Stimulated activated CD4-positive, alpha-beta T cell treated with anti-CD3 and anti-CD28 coated beads, Interleukin-4, amount 100 ng/mL, for 24 hours (primary cell): ENCODE measurements around the gene EMC10.

ENCODE experiments used
- DNase-seq: peaks from one replicate; pipeline ENCODE4 v3.0.0-alpha.2; 2020

EMC10 gene

DNA sequence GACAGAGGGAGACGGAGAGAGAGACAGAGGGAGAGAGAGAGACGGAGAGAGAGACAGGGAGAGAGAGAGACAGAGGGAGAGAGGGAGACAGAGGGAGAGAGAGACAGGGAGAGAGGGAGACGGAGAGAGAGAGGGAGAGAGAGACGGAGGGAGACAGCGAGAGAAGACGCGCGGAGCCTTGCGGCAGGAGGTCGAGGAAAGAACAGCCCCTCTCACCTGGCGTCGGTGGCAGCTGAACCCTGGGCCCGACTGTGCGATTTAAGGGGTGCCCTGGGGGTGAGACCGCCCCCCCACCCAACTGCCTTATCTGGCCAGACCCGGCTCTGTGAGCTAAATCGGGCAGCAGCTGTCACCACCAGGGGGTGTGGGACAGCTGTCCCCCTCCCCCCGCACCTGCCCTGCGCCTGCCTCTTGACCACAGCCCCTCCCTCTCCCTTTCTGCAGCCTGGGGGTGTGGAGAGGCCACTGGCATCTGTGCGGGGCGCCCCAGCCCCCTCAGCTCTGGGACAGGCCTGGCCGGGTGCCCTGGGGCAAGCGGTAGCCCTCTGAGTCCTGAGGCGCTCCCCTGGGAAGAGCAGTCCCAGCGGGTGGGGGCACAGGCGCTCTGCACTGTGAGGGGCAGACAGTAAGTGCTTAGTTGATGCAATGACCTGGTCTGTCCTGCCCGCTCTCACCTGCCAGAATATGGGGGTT lies 23.9 kb downstream of the EMC10 start:
- DNase-seq = no peak

DNA sequence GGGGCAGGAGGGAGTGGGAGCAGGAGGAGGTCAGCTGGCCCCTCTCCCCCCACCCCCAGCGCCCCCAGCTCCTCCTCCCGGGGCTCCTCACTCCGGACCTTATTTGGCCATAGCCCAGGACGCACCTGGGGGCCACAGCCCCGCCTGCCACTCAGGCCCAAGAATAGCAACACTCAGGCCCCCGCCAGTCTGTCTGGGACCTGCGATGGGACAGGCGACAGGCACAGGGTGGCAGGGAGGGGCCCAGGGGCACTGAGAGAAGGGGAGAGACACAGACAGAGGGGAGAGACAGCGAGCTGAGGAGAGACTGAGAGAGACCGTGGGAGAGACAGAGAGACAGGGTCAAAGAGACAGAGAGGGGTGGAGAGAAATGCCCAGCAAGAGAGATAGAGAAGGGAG lies 24.4 kb downstream of the EMC10 start:
- no peak for DNase-seq

GRCh38 chr19:50501186-50501567 lies 24.9 kb downstream of the EMC10 start:
- no peak for DNase-seq

DNA sequence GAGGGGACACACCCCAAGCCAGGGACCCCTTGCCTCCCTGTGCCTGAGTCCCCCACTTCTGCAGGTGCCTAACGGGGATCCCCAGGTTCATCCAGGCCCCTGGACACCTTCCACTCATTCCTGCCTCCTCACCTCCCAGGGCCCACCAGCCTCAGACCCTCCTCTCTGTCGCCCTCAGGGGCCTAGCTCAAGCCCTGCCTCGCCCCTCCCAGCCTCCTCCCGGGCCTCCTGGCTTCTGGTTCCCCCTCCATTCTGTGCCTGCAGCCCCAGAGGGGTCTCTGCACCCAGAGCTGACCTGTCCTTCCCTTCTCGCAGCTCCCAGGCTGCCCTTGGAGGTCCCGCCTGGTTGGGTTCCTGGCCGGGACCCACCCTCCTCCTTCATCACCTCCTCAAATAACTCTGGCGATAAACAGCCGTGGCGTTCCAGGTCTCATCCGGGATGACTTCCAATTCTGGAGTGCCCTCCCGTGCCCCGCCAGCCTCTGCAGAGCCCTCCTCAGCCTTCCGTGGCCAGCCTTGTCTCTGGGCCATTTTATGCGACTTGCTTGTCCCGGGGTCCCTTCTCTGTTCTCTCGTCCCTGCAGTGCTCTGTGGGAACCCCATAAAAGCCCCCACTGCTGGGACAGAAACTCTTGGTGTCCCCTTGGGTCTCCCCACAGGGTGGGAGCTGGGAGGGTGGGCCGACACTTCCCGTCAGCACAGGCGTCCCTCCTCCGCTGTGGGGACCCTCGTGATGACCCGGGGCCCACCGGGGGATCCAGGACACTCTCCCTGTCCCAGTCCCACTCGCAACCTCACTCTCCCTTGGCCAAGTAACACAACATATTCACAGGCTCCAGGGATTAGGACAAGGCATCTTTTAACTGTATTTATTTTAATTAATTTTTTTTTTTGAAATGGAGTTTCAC lies 25.5 kb downstream of the EMC10 start:
- no peak for DNase-seq

- no peak for DNase-seq
Measured at GRCh38 chr19:50505856-50506611, 29.7 kb downstream of the EMC10 start.

- no peak for DNase-seq
Measured at GRCh38 chr19:50506700-50507099, 30.4 kb downstream of the EMC10 start.

DNA sequence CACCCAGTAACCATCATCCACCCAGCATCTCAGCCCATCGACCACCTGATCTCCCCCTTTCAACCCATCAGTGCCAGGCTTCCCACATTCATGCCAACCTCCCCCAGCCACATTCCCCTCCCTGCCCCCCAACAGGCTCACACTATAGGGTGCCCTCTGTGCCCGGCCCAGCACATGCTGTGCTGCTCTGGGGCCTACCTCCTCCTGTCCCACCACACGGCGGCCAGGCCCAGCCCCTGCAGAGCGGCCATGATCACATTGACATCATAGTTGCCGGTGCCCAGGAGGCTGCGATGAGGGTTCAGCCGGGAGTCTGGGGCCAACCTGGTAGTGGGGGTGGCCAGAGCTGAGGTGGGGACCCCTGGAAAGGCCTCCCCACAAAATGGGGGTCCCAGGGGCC lies 31.1 kb downstream of the EMC10 start:
- DNase-seq = no peak

- no peak for DNase-seq
Measured at GRCh38 chr19:50508843-50509190, 32.5 kb downstream of the EMC10 start.

GRCh38 chr19:50509366-50509765 lies 33.1 kb downstream of the EMC10 start:
- DNase-seq = no peak

DNA sequence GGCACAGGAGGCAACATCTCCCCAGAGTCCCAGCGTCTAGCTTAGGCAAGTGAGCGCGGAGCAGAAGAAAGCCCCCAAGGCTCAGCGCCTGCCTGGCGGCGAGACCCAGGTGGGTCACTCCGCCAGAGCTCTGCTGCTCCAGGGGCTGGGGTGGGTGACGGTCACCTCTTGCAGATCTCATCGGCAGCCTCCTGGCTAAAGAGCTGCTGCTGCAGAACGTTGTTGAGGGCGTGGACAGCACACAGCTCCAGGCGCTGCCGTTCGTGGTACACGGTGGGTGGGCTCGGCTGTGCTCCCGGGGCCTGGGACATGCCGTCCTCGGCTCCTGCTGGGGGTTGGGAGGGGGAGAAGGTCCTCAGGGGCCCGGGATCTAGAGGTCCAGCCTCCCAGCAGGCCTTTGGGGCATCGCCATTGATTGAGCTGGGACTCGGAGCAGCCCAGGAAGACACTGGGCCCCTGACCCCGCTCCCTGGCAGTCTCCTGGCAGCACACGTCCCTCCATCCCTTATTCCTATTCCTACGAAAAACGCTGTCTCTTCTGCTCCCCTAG lies 33.9 kb downstream of the EMC10 start:
- no peak for DNase-seq

DNA sequence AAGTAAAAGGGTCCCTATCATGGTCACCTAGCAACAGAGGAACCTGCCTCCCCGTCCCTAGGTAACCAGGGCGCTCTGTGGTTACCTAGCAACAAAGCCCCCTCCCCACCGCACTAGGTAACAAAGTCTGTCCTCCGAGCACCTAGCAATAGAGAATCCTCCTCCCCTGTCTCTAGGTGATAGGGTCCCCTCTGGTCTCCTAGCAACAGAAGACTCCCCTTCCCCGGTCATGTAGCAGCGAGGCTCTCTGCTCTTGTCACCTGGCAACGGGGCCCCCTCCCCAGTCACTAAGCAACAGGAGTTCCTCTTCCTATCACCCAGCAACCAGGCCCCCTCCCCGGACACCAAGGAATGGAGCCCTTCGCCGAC lies 34.4 kb downstream of the EMC10 start:
- no peak for DNase-seq

DNA sequence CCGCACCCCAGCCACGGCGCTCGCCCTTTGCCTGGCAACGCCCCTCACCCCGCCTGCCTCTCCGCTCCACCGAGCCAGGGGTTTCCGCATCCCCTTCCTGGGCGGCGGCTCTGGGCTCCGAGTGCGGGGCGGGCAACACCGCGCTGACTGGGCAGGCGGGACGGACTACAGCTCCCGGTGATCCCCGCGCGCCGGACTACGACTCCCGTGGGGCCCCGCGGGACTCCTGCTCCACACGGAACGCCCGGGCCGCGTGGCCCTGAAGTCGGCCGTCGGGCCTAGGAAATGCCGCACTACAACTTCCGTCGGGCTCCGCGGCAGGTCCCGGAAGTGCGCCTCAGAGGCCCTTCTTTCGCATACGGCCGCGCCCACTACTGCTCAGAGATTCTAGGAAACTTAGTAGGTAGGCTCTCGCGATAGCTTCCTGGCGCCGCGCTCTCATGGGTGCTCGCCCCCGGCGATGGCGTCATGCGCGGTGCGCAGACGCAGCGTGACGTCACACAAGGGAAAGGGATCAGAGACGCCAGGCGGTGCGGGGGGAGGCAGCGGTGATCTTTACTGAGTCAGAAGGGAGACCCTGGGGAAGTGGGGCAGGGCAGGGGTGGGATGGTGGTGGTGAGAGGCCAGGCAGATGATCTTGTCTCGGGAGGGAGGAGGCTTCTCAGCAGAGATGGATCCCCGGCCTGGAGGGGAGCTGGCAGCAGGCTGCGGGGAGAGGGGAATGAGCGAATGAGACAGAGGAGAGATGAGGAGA lies 34.9 kb downstream of the EMC10 start, which contains the start of gene JOSD2:
TSS of gene JOSD2 (minus strand) at position 123 of the 754 bp plus-strand sequence. CDS start 760 bp downstream, outside the sequence.
- peak; percentile 97 for DNase-seq

DNA sequence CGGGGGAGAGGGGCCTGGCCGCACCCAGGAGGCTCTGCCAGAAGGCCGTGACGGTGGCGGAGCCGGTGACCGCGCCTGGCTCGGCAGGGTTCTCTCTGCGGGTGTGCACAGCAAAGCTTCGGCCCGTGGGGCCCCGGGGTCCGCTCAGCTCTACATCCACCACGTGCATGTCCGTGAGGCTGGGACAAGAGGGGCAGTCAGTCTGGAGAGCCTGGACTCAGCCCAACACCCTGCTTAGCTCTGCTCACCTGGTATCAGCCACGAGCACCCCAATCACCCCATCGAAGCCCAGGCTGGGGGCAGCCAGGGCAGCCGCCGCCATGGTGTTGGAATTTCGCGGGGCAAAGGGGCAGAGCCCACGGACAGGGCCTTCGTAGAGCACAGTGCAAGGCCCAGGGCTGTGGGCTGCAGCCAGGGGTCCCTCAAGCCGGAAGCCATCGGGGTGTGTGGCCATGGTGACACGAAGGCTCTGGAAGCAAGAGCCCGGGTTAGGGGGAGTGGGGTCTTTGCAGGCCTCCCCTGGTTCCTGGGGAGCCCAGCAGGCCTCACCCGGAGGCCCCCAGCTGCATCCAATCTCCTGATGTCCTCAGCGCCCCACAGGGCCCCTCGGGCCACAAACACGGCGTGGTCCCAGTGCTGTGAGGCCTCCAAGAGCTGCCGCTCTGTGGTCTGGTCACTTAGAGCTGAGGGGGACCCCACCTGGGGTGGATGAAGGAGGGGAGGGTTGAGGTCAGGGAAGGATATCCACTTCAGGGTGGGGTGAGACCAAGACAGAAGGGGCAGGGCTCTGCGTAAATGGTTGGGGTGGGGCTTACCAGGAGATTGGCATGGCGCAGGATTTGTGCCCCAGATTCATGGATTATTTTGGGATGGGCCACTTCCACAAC lies 36.0 kb downstream of the EMC10 start:
- DNase-seq = no peak

- no peak for DNase-seq
Measured at GRCh38 chr19:50512999-50513745, 36.9 kb downstream of the EMC10 start.

DNA sequence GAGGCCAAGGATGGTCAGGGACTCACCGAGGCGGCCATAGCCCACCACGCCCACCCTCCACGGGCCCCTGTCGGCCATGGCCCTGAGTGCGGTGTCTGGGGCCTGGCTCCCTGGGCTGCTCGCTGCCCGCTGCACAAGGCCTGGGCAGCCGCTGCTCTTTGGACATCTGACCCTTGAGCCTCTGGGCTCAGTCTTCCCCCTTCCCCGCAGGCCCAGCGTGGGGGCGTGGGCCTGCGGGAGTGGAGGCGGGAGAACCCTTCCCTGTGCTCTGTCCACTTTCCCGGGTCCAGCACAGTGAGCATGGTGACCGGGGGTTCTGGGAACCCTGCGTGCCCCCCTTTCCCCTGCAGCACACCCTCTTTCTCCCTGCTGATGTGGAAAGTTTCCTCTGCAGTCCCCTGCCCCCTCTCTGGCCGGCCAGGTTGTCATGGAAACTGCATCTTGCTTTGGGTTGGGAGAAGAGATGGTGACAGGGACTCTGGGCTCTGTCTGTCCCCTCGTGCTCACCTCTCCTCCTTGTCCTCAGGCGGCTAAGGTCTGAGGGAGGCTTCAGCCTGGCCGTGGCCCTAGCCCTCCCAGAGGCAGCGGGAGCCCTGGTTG lies 37.5 kb downstream of the EMC10 start, which contains the start of gene ASPDH:
TSS of gene ASPDH (minus strand) at position 168 of the 600 bp plus-strand sequence. CDS start at position 78, 90 bp downstream.
- DNase-seq = no peak

GRCh38 chr19:50514346-50515167 lies 38.2 kb downstream of the EMC10 start:
- DNase-seq = no peak

DNA sequence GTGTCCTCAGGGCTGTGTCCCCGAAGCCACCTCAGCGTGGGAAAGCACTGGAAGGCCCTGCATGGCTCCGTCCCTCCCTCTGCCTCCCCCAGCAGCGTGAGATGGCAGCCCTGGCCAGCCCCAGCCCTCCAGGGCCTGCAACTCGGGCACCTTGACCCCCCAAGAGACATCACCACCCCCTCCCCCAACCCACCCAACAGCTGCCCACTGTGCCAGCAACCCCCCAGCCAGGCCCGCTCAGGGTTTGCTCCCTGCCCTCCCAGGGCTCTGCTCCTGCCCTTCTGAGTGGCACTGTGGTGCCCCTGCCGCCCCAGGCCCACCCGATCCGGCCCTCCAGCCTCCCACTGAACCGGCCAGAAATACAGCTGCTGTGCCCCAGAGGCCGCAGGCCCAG lies 38.9 kb downstream of the EMC10 start:
- no peak for DNase-seq

- no peak for DNase-seq
Measured at GRCh38 chr19:50516456-50516855, 40.1 kb downstream of the EMC10 start.
